ENCODE results near the gene SLFN12L. TPM values are rescaled to one million over a fixed set of nuclear protein-coding genes. Genes with fewer than 3 reads are reported as not detected.
"Not testable (repeated sequence)": the region's sequence is repeated elsewhere in the genome, so short reads cannot be mapped to it uniquely, and the experiment has no call there.

SLFN12L gene
- total and polyA plus RNA-seq, 2 donors, result 1.2 to 3.7 TPM

DNA sequence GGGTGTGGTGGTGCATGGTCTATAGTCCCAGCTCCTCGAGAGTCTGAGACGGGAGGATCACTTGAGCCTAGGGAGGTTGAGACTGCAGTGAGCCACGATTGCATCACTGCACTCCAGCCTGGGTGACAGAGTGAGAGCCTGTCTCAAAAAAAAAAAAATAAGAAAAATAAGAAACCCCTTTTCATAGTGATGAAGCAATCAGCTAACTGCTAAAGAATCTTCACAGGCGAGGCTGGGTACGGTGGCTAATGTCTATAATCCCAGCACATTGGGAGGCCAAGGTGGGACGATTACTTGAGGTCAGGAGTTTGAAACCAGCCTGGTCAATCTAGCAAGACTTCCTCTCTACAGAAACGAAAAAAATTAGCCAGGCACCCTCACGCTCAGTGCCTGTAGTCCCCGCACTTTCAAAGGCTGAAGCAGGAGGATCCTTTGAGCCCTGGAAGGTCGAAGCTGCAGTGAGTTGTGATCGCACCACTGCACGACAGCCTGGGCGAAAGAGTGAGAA, 760 bp downstream of the SLFN12L start:
- Histone ChIP-seq H3K9me3 (ENCODE audit: control insufficient read depth in 2 of 2, insufficient read depth in 1 of 2, low read length in 1 of 2) (no peaks in the 10 kb centered on the region), H3K27me3 (ENCODE audit: control insufficient read depth in 2 of 2, insufficient read depth in 1 of 2, low read length in 1 of 2) (no peaks in the 10 kb centered on the region), H3K27ac (ENCODE audit: low read depth in 1 of 2, low read length in 1 of 2) (peak overlapping the region; percentile 58 to 76), H3K4me1 (ENCODE audit: control insufficient read depth in 2 of 2, insufficient read depth in 2 of 2, low read length in 2 of 2) (peaks cover 12 to 35% of the 10 kb centered on the region in 2 donors), H3K36me3 (ENCODE audit: control insufficient read depth in 2 of 2, insufficient read depth in 2 of 2, low read length in 1 of 2) (no peaks in the 10 kb centered on the region), H3K4me3 (ENCODE audit: low read length in 2 of 2) (peak overlapping the region in 1 of 2 donors; percentile 27)
- 77% methylated on average over 13 of the region's 13 CpGs for WGBS
- no peak for DNase-seq (ENCODE audit: low read depth in 6 of 9, low spot score in 9 of 9)

- H3K36me3 ChIP-seq (ENCODE audit: control insufficient read depth in 2 of 2, insufficient read depth in 2 of 2, low read length in 1 of 2); H3K27ac ChIP-seq (ENCODE audit: low read depth in 1 of 2, low read length in 1 of 2); H3K4me3 ChIP-seq (ENCODE audit: low read length in 2 of 2); H3K9me3 ChIP-seq (ENCODE audit: control insufficient read depth in 2 of 2, insufficient read depth in 1 of 2, low read length in 1 of 2); DNase-seq (ENCODE audit: low read depth in 6 of 9, low spot score in 9 of 9); H3K27me3 ChIP-seq (ENCODE audit: control insufficient read depth in 2 of 2, insufficient read depth in 1 of 2, low read length in 1 of 2): not testable (repeated sequence)
- peaks cover 9 to 27% of the 10 kb centered on the region in 2 donors for H3K4me1 ChIP-seq (ENCODE audit: control insufficient read depth in 2 of 2, insufficient read depth in 2 of 2, low read length in 2 of 2)
- WGBS, result 96% methylated on average over 9 of the region's 9 CpGs
Observed at GRCh38 chr17:35535406-35535805, 2.1 kb downstream of the SLFN12L start.

GRCh38 chr17:35534576-35535093, 2.8 kb downstream of the SLFN12L start:
- H3K9me3 ChIP-seq (ENCODE audit: control insufficient read depth in 2 of 2, insufficient read depth in 1 of 2, low read length in 1 of 2), result no peaks in the 10 kb centered on the region
- H3K36me3 ChIP-seq (ENCODE audit: control insufficient read depth in 2 of 2, insufficient read depth in 2 of 2, low read length in 1 of 2), result no peaks in the 10 kb centered on the region
- WGBS, result 97% methylated on average over 3 of the region's 3 CpGs
- no peak for DNase-seq (ENCODE audit: low read depth in 6 of 9, low spot score in 9 of 9)
- H3K27ac ChIP-seq (ENCODE audit: low read depth in 1 of 2, low read length in 1 of 2), result no peak overlapping the region
- H3K4me3 ChIP-seq (ENCODE audit: low read length in 2 of 2), result no peak overlapping the region
- peaks cover 7 to 23% of the 10 kb centered on the region in 2 donors for H3K4me1 ChIP-seq (ENCODE audit: control insufficient read depth in 2 of 2, insufficient read depth in 2 of 2, low read length in 2 of 2)
- H3K27me3 ChIP-seq (ENCODE audit: control insufficient read depth in 2 of 2, insufficient read depth in 1 of 2, low read length in 1 of 2), result no peaks in the 10 kb centered on the region

- Histone ChIP-seq H3K27ac (ENCODE audit: low read depth in 1 of 2, low read length in 1 of 2) (no peak overlapping the region), H3K36me3 (ENCODE audit: control insufficient read depth in 2 of 2, insufficient read depth in 2 of 2, low read length in 1 of 2) (no peaks in the 10 kb centered on the region), H3K4me3 (ENCODE audit: low read length in 2 of 2) (no peak overlapping the region), H3K27me3 (ENCODE audit: control insufficient read depth in 2 of 2, insufficient read depth in 1 of 2, low read length in 1 of 2) (no peaks in the 10 kb centered on the region), H3K9me3 (ENCODE audit: control insufficient read depth in 2 of 2, insufficient read depth in 1 of 2, low read length in 1 of 2) (no peaks in the 10 kb centered on the region), H3K4me1 (ENCODE audit: control insufficient read depth in 2 of 2, insufficient read depth in 2 of 2, low read length in 2 of 2) (peaks cover 0 to 6% of the 10 kb centered on the region in 2 donors)
- 9% methylated on average over 1 of the region's 1 CpG for whole genome bisulfite sequencing
- no peak for DNase-seq (ENCODE audit: low read depth in 6 of 9, low spot score in 9 of 9)
Observed at GRCh38 chr17:35531160-35531559, 6.3 kb downstream of the SLFN12L start.

GRCh38 chr17:35529866-35530265, 7.6 kb downstream of the SLFN12L start:
- H3K4me1 ChIP-seq (ENCODE audit: control insufficient read depth in 2 of 2, insufficient read depth in 2 of 2, low read length in 2 of 2), result peaks cover 0 to 6% of the 10 kb centered on the region in 2 donors
- H3K4me3 ChIP-seq (ENCODE audit: low read length in 2 of 2), result no peak overlapping the region
- no peak for DNase-seq (ENCODE audit: low read depth in 6 of 9, low spot score in 9 of 9)
- 98% methylated on average over 8 of the region's 8 CpGs for WGBS
- H3K9me3 ChIP-seq (ENCODE audit: control insufficient read depth in 2 of 2, insufficient read depth in 1 of 2, low read length in 1 of 2), result no peaks in the 10 kb centered on the region
- no peaks in the 10 kb centered on the region for H3K36me3 ChIP-seq (ENCODE audit: control insufficient read depth in 2 of 2, insufficient read depth in 2 of 2, low read length in 1 of 2)
- no peaks in the 10 kb centered on the region for H3K27me3 ChIP-seq (ENCODE audit: control insufficient read depth in 2 of 2, insufficient read depth in 1 of 2, low read length in 1 of 2)
- H3K27ac ChIP-seq (ENCODE audit: low read depth in 1 of 2, low read length in 1 of 2), result no peak overlapping the region

GRCh38 chr17:35529326-35529725, 8.2 kb downstream of the SLFN12L start:
- not testable (repeated sequence) for H3K36me3 ChIP-seq (ENCODE audit: control insufficient read depth in 2 of 2, insufficient read depth in 2 of 2, low read length in 1 of 2); H3K4me1 ChIP-seq (ENCODE audit: control insufficient read depth in 2 of 2, insufficient read depth in 2 of 2, low read length in 2 of 2); DNase-seq (ENCODE audit: low read depth in 6 of 9, low spot score in 9 of 9); H3K4me3 ChIP-seq (ENCODE audit: low read length in 2 of 2); H3K27me3 ChIP-seq (ENCODE audit: control insufficient read depth in 2 of 2, insufficient read depth in 1 of 2, low read length in 1 of 2); H3K27ac ChIP-seq (ENCODE audit: low read depth in 1 of 2, low read length in 1 of 2); H3K9me3 ChIP-seq (ENCODE audit: control insufficient read depth in 2 of 2, insufficient read depth in 1 of 2, low read length in 1 of 2)
- 97% methylated on average over 1 of the region's 1 CpG for WGBS

- Histone ChIP-seq H3K27ac (ENCODE audit: low read depth in 1 of 2, low read length in 1 of 2) (no peak overlapping the region), H3K4me1 (ENCODE audit: control insufficient read depth in 2 of 2, insufficient read depth in 2 of 2, low read length in 2 of 2) (peaks cover 0 to 6% of the 10 kb centered on the region in 2 donors), H3K4me3 (ENCODE audit: low read length in 2 of 2) (no peak overlapping the region), H3K36me3 (ENCODE audit: control insufficient read depth in 2 of 2, insufficient read depth in 2 of 2, low read length in 1 of 2) (no peaks in the 10 kb centered on the region), H3K9me3 (ENCODE audit: control insufficient read depth in 2 of 2, insufficient read depth in 1 of 2, low read length in 1 of 2) (no peaks in the 10 kb centered on the region), H3K27me3 (ENCODE audit: control insufficient read depth in 2 of 2, insufficient read depth in 1 of 2, low read length in 1 of 2) (no peaks in the 10 kb centered on the region)
- 97% methylated on average over 4 of the region's 4 CpGs for WGBS
- DNase-seq (ENCODE audit: low read depth in 6 of 9, low spot score in 9 of 9), result no peak
Observed at GRCh38 chr17:35523296-35523695, 14.2 kb downstream of the SLFN12L start.

GRCh38 chr17:35521654-35522256, 15.7 kb downstream of the SLFN12L start:
- H3K27ac ChIP-seq (ENCODE audit: low read depth in 1 of 2, low read length in 1 of 2); H3K27me3 ChIP-seq (ENCODE audit: control insufficient read depth in 2 of 2, insufficient read depth in 1 of 2, low read length in 1 of 2); H3K9me3 ChIP-seq (ENCODE audit: control insufficient read depth in 2 of 2, insufficient read depth in 1 of 2, low read length in 1 of 2); H3K4me3 ChIP-seq (ENCODE audit: low read length in 2 of 2); H3K36me3 ChIP-seq (ENCODE audit: control insufficient read depth in 2 of 2, insufficient read depth in 2 of 2, low read length in 1 of 2); H3K4me1 ChIP-seq (ENCODE audit: control insufficient read depth in 2 of 2, insufficient read depth in 2 of 2, low read length in 2 of 2): not testable (repeated sequence)
- 14% methylated on average over 5 of the region's 5 CpGs for WGBS
- DNase-seq (ENCODE audit: low read depth in 6 of 9, low spot score in 9 of 9), result peak in 1 of 9 donors; percentile 40

DNA sequence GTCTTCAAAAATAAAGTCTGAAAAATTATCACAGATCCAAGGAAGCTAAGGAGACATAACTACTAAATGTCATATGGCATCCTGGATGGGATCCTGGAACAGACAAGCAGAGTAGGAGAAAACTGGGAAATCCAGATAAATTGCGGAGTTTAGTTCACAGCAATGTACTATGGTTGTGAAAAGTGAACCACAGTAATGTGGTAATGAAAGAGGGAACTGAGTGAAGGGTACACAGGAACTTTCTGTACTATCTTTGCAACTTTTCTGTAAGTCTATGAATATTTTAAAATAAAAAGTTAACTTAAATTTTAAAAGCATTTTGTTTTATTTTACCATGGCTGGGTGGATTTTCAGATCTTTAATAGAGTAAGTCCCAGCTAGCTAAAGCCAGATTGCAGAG, 16.3 kb downstream of the SLFN12L start:
- Histone ChIP-seq H3K36me3 (ENCODE audit: control insufficient read depth in 2 of 2, insufficient read depth in 2 of 2, low read length in 1 of 2) (no peaks in the 10 kb centered on the region), H3K4me3 (ENCODE audit: low read length in 2 of 2) (no peak overlapping the region), H3K27ac (ENCODE audit: low read depth in 1 of 2, low read length in 1 of 2) (no peak overlapping the region), H3K9me3 (ENCODE audit: control insufficient read depth in 2 of 2, insufficient read depth in 1 of 2, low read length in 1 of 2) (no peaks in the 10 kb centered on the region), H3K4me1 (ENCODE audit: control insufficient read depth in 2 of 2, insufficient read depth in 2 of 2, low read length in 2 of 2) (peaks cover 0 to 6% of the 10 kb centered on the region in 2 donors), H3K27me3 (ENCODE audit: control insufficient read depth in 2 of 2, insufficient read depth in 1 of 2, low read length in 1 of 2) (no peaks in the 10 kb centered on the region)
- no peak for DNase-seq (ENCODE audit: low read depth in 6 of 9, low spot score in 9 of 9)
- WGBS, result 60% methylated on average over 1 of the region's 1 CpG
